Dermis microvascular lymphatic vessel endothelial cell (primary cell): ENCODE measurements around the gene LIF. TPM values are rescaled to one million over a fixed set of nuclear protein-coding genes. Genes with fewer than 3 reads are reported as not detected.
"Not testable (repeated sequence)": the region's sequence is repeated elsewhere in the genome, so short reads cannot be mapped to it uniquely, and the experiment has no call there.

Experiments used
- DNase-seq, 2 donors: peaks; one replicate each; pipeline versions ENCODE4 v3.0.0 to v3.0.0-alpha.2; 2010; ENCODE audit warnings: low read depth in 2 of 2
- total RNA-seq: library from RNA; depleted of rRNA; stranded (reverse); fragments of >200 nt; gene quantifications from 2 replicates; pipeline ENCODE4 v1.2.1, GENCODE V29; 2014

LIF gene
- total RNA-seq, 1 donor from 2014 or later, result 0.26 TPM

DNA sequence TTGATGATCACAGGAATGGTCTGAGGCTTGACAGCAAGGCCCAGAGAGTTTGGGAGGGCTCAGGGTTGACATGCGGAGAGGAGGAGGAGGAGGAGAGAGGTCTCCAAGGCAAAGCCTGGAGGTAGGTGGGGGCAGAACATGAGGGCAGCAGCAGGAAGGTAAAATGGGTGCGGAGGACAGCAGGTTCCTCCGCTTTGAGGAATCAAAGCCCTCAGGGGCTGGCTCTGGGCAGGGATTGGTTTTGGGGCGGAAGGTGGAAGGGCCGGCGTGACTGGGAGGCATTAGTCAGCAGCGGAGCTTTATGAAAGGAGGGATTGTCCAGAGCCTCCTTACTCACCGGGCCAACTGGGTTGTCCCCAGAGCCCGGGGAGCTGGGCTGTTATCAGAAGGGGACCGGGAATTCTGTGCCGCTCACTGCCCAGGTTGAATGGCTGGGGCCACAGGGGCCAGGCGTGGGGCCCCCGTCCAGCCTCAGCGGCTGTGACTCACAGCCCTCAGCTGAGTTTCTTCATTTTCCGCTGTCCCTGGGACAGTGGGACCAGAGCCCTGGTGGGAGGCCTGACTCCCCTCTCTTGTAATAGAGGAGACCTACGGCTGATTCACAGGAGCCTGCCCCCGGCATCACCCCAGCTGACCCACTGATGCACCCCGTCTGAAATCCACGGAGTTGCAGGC, 36.2 kb downstream of the LIF start:
- no peak for DNase-seq

- no peak for DNase-seq
Measured at GRCh38 chr22:30209642-30210041, 36.9 kb downstream of the LIF start.

DNA sequence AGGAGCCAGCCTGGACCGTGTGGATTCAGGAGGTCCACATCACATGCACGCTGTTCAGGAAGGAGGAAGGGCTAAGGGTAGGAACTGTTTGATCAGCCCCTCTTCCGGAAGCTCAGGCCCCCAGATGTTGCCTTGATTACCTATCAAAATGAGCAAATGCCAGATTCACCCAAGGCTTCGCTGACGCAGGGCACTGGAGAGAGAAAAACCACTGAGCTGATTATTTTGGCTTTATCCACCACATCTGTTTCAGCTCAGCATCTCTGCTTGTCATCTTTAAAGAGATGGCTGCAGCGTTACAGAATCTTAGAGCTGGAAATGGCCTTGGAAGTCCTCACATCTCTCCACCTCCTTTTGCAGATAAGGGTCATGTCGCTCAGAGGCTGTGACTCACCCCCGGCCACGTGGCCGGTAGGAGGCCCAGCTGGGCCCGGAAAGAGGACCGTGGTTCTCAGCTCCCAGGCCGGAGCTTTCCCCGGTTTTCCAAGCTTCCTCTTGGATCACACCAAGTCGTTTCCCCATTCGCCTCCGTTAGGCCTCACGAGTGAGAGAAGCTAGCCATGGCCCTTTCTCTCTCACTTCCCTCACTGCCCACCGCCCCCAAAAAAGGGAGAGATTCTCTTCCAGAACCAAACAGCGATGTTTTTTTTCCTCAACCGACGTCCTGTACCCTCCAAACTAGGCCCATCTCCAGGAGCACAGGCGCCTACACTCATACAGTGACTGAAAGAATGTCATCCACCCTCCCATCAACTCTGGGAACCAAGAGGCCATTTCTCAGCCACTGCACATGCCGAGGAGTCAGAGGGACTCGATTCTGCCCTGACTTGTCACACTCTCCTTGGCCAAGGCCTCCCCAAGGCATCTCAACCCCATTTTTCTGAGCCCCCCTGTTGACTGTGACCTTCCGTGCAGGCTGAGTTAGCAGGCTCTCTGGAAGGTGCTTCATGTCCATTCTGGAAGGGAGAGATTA, 37.6 kb downstream of the LIF start:
- peak in 1 of 2 donors; percentile 81 for DNase-seq

DNA sequence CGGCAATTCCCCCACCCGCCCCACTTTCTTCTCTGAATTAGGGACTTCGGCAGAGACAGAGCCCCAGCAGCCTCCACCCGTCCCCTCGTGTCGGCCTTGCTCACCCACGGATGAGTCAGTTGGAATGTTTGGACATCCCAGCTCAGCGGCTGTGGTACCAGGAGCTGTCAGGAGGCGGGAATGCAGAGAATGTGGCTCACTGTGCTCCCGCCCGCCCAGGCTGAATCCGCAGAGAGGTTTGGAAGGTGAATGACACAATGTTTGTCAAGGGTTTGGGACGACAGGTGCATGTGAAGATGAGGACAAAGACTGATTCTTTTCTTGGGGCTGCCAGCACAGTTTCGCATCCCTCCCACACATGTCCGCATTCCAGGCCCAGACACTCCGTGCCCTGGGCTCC, 39.6 kb downstream of the LIF start:
- peak in 1 of 2 donors; percentile 59 for DNase-seq

DNA sequence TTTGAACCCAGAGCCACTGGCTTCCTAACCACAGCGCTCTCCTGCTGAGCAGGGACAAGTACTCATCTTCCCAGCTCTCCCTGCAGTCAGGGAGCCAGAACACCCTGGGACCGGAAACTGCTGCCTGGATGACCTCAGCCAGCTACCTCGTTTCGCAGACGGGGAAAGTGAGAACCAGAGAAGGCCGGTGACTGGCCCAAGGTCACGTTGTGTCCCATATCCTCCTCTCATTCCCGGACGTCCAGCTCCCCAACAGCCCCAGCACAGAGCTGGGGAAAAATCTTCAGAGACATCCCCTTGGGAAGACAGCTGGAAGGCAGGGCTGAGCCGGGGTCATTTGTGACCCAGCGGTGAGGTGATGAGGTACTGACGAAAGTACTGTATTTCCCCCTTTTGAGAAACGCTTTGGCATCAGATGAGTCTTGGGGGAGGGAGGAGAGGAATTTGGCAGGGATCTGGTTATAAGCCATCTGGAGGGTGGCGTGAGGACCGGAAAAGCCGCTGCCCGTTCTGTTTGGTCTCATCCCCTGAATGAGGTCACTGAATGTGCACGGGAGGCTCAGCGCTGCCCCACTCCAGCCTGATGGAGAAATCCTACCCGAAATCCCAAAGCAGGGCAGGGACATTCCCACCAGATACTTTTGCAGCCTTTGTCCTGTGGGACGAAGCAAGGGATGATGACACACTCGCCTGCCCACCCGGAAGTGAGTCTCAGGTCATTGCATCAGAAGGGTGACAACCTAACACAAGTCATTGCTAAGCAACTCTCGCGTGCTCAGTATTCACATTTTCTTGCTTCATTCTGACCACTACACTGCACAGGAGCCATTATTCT, 41.1 kb downstream of the LIF start:
- DNase-seq, result peak; percentile 56 to 71

DNA sequence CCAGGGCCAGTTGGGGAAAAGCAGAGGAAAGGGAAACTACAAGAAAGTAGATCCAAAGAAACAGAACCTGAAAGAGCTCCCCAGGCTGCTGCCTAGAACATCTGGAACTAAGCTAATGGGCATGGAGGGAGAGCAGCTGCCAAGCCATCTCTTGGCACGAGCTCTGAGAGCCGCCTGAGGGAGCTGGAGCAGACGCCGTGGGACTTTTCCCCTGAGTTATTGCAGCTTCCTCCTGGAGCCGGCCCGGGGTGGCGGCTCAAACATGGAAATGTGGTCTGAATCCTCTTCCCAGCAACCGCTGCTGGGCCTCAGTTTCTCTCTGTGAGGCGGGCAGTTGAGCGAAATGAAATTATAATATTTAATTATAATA, 41.8 kb downstream of the LIF start:
- DNase-seq, result peak in 1 of 2 donors; percentile 21

- DNase-seq, result no peak
Measured at GRCh38 chr22:30204015-30204741, 42.4 kb downstream of the LIF start.

GRCh38 chr22:30202531-30203006, 44.0 kb downstream of the LIF start:
- DNase-seq, result no peak

GRCh38 chr22:30201945-30202344, 44.6 kb downstream of the LIF start:
- DNase-seq, result no peak

DNA sequence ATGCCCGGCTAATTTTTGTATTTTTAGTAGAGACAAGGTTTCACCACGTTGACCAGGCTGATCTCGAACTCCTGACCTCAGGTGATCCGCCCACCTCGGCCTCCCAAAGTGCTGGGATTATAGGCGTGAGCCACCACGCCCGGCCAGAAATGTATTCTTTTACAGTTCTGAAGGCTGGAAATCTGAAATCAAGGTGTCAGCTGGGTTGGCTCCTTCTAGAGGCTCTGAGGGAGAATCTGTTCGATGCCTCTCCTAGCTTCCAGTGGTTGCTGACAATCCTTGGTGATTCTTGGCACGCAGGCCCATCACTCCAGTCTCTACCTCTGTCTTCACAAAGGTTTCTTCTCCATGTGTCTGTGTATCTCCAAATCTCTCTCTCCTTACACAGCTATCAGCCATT, 45.7 kb downstream of the LIF start:
- not testable (repeated sequence) for DNase-seq

- no peak for DNase-seq
Measured at GRCh38 chr22:30198921-30199320, 47.6 kb downstream of the LIF start.

- DNase-seq, result no peak
Measured at GRCh38 chr22:30198152-30198825, 48.3 kb downstream of the LIF start.

DNA sequence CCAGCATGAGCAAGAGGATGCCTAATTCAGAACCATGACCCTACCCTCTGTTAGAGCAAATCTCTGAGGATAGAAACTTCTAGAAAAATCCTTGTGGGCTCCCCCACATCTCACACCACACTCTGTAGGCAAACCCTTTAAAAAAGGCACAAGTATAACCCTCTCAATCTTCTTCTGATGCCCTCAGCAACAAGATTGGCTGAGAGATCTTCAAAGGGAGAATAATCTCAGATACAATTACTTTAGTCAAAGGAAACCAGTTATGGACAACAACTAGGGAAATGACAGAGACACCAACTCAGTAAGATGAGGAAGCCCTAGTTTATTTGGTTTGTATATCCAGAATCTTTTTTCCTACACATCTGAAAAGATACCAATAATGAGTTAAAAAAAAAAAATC, 49.2 kb downstream of the LIF start:
- DNase-seq, result no peak

DNA sequence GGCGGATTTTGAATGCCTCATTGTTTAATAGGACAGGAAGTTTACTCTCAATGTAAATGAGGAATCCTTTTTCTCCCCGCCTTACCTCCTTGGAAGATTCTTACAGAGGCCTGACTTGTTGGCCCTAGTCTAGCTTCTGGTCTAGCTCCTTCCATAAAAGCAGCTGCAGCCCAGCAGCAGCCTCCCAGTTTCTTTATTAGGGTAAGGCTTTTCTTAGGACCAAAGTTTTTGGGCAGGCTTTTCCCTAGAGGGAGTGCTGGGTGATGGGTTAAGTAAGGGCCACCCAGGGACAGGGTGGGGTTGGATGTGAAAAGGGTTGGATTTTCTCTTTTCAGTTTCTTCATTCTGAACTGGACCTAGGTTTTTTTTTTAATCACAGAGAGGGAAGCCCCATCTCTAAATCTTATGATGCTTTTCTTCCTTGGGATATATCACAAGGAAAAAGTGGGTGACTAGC, 49.7 kb downstream of the LIF start:
- DNase-seq, result no peak

DNA sequence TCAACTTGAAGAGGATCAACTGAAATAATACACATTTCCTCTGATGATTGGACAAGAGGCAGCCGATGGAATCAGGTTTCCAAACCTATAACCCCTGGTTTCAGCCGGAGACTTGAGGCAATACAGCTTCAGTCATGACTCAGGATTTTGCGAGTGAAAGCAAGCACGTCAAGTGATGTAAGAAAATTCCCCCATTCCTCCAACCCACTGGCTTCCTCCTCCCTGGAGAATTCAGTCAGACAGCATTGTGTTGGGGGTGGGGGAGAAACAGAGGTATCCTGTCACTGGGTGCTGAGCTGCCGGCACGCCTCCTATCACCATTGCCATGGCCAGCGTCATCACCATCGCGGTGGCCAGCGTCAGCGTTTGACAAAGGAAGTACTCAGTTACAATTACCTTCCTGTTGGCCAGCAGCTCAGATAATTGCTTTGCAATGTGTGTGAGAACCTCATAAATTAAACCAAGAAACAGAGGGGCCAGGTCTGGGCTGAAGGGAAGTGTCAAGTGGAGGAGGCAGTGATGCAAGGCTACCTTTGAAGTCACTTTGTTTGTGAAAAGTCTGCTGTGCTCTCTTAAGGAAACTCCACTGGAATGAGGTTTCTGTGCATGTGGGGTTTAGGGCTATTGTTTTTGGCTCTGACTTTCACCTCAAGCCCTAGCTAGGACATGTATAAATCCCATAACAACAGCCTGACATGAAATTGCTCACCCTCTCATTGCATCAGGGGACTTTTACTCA, 50.2 kb downstream of the LIF start:
- peak; percentile 67 to 93 for DNase-seq

- DNase-seq, result peak in 1 of 2 donors; percentile 18
Measured at GRCh38 chr22:30195245-30196140, 51.1 kb downstream of the LIF start.

- DNase-seq, result no peak
Measured at GRCh38 chr22:30193031-30193775, 53.4 kb downstream of the LIF start.

- DNase-seq, result peak in 1 of 2 donors; percentile 48
Measured at GRCh38 chr22:30192427-30192826, 54.1 kb downstream of the LIF start.
